Smooth muscle cell (in vitro differentiated cells): ENCODE data around the gene GAL3ST2. TPM values are rescaled to one million over a fixed set of nuclear protein-coding genes. Genes with fewer than 3 reads are reported as not detected.

Source experiments
- DNase-seq: peaks from one replicate; lab custom pipeline; 2025; ENCODE audit not compliant: unreplicated experiment; lab: John Stamatoyannopoulos, UW
- H2AFZ ChIP-seq: fragments of 200-600 bp; sonication (generic); 2 replicates; pipeline ENCODE4 v1.6.0; 2016; ENCODE audit warnings: antibody characterized with exemption, low read depth, mild to moderate bottlenecking
- H3F3A ChIP-seq: fragments of 200-600 bp; sonication (generic); 2 replicates; pipeline ENCODE4 v1.6.0; 2017; ENCODE audit warnings: antibody characterized with exemption, low read depth
- H3K27ac ChIP-seq: fragments of 200-600 bp; sonication (generic); 2 replicates; pipeline ENCODE4 v1.5.1; 2016; ENCODE audit warnings: low read depth, mild to moderate bottlenecking
- H3K27me3 ChIP-seq: fragments of 200-600 bp; sonication (generic); 2 replicates; pipeline ENCODE4 v1.6.1; 2016; ENCODE audit warnings: low read depth, mild to moderate bottlenecking
- H3K36me3 ChIP-seq: fragments of 200-600 bp; sonication (generic); 2 replicates; pipeline ENCODE4 v1.5.1; 2016; ENCODE audit warnings: low read depth
- H3K4me1 ChIP-seq: fragments of 200-600 bp; sonication (generic); 2 replicates; pipeline ENCODE4 v1.5.1; 2016; ENCODE audit warnings: low read depth
- H3K4me2 ChIP-seq: fragments of 200-600 bp; sonication (generic); 2 replicates; pipeline ENCODE4 v1.6.0; 2016; ENCODE audit warnings: mild to moderate bottlenecking
- H3K4me3 ChIP-seq: fragments of 200-600 bp; sonication (generic); 2 replicates; pipeline ENCODE4 v1.5.1; 2016; ENCODE audit warnings: mild to moderate bottlenecking
- H3K79me2 ChIP-seq: fragments of 200-600 bp; sonication (generic); 2 replicates; pipeline ENCODE4 v1.6.0; 2016; ENCODE audit warnings: low read depth, mild to moderate bottlenecking
- H3K9ac ChIP-seq: fragments of 200-600 bp; sonication (generic); 2 replicates; pipeline ENCODE4 v1.6.0; 2016; ENCODE audit warnings: low read depth
- H3K9me3 ChIP-seq: fragments of 200-600 bp; sonication (generic); replicated peaks from 2 replicates; pipeline ENCODE4 v1.5.1; 2016; ENCODE audit warnings: low read depth
- H4K20me1 ChIP-seq: fragments of 200-600 bp; sonication (generic); 2 replicates; pipeline ENCODE4 v1.6.0; 2016; ENCODE audit warnings: low read depth
- CTCF ChIP-seq: fragments of 200-600 bp; sonication (generic); IDR thresholded peaks from 2 replicates; pipeline ENCODE4 v1.5.1; 2017; ENCODE audit warnings: borderline replicate concordance, mild to moderate bottlenecking, antibody characterized with exemption; ENCODE audit not compliant: insufficient read depth, poor library complexity, severe bottlenecking
- WGBS: methylation state at CpG from one replicate; pipeline ENCODE4 v1.1.7; 2016; ENCODE audit warnings: low lambda C conversion rate; 5-methylcytosine and 5-hydroxymethylcytosine counted together
- polyA plus RNA-seq: library from polyadenylated mRNA; unstranded; fragments of >200 nt; fragmentation: Nextera tagmentation; extraction: Ambion mirVana; gene quantifications from 2 replicates; pipeline ENCODE4 v1.2.1, GENCODE V29; 2016
- total RNA-seq: library from RNA; depleted of rRNA; stranded (reverse); fragments of >200 nt; gene quantifications from 2 replicates; pipeline ENCODE4 v1.2.3, GENCODE V29; 2014

Gene GAL3ST2
- total and polyA plus RNA-seq, 2 experiments from 2014 or later, result 0.34 TPM; not detected in 1

GRCh38 chr2:241852116-241852980 lies 75.7 kb downstream of the GAL3ST2 start:
- Histone ChIP-seq H3K36me3 (no peaks in the 10 kb centered on the region), H3K4me1 (no peaks in the 10 kb centered on the region), H3K79me2 (no peaks in the 10 kb centered on the region), H3F3A (no peaks in the 10 kb centered on the region), H3K9me3 (no peaks in the 10 kb centered on the region), H3K27ac (no peak overlapping the region), H3K4me2 (no peak overlapping the region), H3K4me3 (no peak overlapping the region), H3K9ac (no peak overlapping the region), H3K27me3 (no peaks in the 10 kb centered on the region), H4K20me1 (no peaks in the 10 kb centered on the region), H2AFZ (no peak overlapping the region)
- TF ChIP-seq CTCF, result no peak
- DNase-seq, result no peak
- WGBS, result 92% methylated on average over 35 of the region's 39 CpGs

DNA sequence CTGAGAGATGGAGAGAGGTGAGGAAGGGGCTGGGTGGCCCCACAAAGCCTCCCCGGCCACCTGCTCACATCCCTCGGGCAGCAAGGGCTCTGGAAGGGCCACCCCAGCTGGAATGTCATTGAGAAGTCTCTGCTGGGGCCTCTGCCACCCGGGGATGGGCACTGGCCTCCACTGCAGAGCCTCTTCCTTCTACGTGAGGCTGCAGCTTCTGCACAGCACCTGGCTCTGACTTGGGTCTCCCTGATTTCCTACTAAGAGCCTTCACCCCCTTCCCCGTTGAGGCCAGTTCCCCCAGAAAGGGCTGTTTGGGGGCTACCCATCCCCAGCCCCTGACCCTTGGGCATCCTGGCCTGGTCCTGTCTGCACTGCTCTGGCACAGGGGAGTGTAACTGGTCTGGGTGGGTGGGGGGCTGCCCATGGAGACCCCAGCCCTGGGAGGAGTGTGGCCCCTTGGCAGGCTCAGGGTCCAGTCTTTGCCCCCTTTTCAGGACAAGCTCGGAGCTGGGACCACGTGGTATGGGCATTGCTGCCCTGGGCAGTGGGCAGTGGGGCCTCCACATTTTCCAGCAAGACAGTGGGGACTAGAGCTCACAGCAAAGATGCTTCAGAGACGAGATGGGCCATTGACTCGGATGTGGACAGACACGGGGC lies 76.5 kb downstream of the GAL3ST2 start:
- no peaks in the 10 kb centered on the region for H3F3A ChIP-seq
- no peaks in the 10 kb centered on the region for H3K79me2 ChIP-seq
- H3K4me3 ChIP-seq, result no peak overlapping the region
- H4K20me1 ChIP-seq, result no peaks in the 10 kb centered on the region
- no peaks in the 10 kb centered on the region for H3K36me3 ChIP-seq
- no peak overlapping the region for H3K9ac ChIP-seq
- no peak overlapping the region for H3K4me2 ChIP-seq
- no peaks in the 10 kb centered on the region for H3K27me3 ChIP-seq
- TF ChIP-seq CTCF, result no peak
- no peak for DNase-seq
- no peak overlapping the region for H3K27ac ChIP-seq
- no peak overlapping the region for H2AFZ ChIP-seq
- no peaks in the 10 kb centered on the region for H3K9me3 ChIP-seq
- no peaks in the 10 kb centered on the region for H3K4me1 ChIP-seq
- 93% methylated on average over 10 of the region's 10 CpGs for WGBS

Other genes with a start within 250 kb of the GAL3ST2 start
- 33.5 and 34.9 TPM in 2 replicates for gene BOK, start 218.1 kb upstream of the GAL3ST2 start, total RNA-seq
- 40.8 and 50.7 TPM in 2 replicates for gene BOK, start 218.1 kb upstream of the GAL3ST2 start, polyA plus RNA-seq
- 20.8 and 23.1 TPM in 2 replicates for gene THAP4, start 139.7 kb upstream of the GAL3ST2 start, total RNA-seq
- 38.8 and 47.2 TPM in 2 replicates for gene THAP4, start 139.7 kb upstream of the GAL3ST2 start, polyA plus RNA-seq
- 60.4 and 70.3 TPM in 2 replicates for gene ATG4B, start 139.1 kb upstream of the GAL3ST2 start, total RNA-seq
- 91.3 and 96.4 TPM in 2 replicates for gene ATG4B, start 139.1 kb upstream of the GAL3ST2 start, polyA plus RNA-seq
- 22.2 TPM in 2 replicates for gene DTYMK, start 90.0 kb upstream of the GAL3ST2 start, total RNA-seq
- gene DTYMK, start 90.0 kb upstream of the GAL3ST2 start, polyA plus RNA-seq, result 58.9 and 65.8 TPM in 2 replicates
- 6.7 and 35.0 TPM in 2 replicates for gene ING5, start 74.8 kb upstream of the GAL3ST2 start, total RNA-seq
- 10.6 and 15.2 TPM in 2 replicates for gene ING5, start 74.8 kb upstream of the GAL3ST2 start, polyA plus RNA-seq
- gene D2HGDH, start 42.2 kb upstream of the GAL3ST2 start, total RNA-seq, result 3.7 and 7.0 TPM in 2 replicates
- gene D2HGDH, start 42.2 kb upstream of the GAL3ST2 start, polyA plus RNA-seq, result 18.7 and 20.7 TPM in 2 replicates
- not detected in 2 replicates for gene NEU4, start 32.4 kb downstream of the GAL3ST2 start, total RNA-seq
- 0.10 TPM in 1 of 2 replicates, not detected in the other for gene NEU4, start 32.4 kb downstream of the GAL3ST2 start, polyA plus RNA-seq
- not detected in 2 replicates for gene PDCD1, start 82.1 kb downstream of the GAL3ST2 start, total RNA-seq
- gene PDCD1, start 82.1 kb downstream of the GAL3ST2 start, polyA plus RNA-seq, result 0.12 TPM in 1 of 2 replicates, not detected in the other
- not detected in 2 replicates for gene RTP5, start 92.9 kb downstream of the GAL3ST2 start, total RNA-seq
- not detected in 2 replicates for gene RTP5, start 92.9 kb downstream of the GAL3ST2 start, polyA plus RNA-seq